ENCODE results near the gene KRT84. TPM values are rescaled to one million over a fixed set of nuclear protein-coding genes. Genes with fewer than 3 reads are reported as not detected.

Gene KRT84
- total RNA-seq, 1 experiment from 2014 or later: not detected

DNA sequence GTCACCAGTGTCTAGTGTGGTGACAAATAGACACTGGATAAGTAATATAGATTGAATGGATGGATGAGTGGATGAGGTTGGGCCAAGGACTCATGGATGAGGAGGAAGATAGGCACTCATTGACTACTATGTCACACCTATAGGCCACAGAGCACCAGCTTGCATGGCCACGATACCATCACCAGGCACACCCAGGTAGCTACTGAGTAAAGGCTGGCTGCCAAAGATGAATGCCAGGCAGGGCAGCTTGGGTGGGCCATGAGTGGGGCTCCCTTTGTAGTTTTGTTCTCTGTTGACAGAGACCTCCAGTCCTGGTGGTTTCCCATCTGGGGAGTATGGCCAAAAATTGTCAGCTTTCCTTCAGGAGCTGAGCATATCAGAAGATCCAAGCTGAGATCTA is 53.1 kb downstream of the KRT84 start:
- DNase-seq (ENCODE audit: low spot score) (no peak), ATAC-seq (no peak)
- Mint-ChIP-seq H3K27me3 (ENCODE audit: low read depth) (no peaks in the 10 kb centered on the region; the same call in 1 of the 2 replicates), H3K27ac (no peak overlapping the region), H3K9me3 (no peaks in the 10 kb centered on the region; the same call in 1 of the 2 replicates), H3K36me3 (no peaks in the 10 kb centered on the region), H3K4me1 (peaks cover 7% of the 10 kb centered on the region), H3K4me3 (no peak overlapping the region)
- ChIA-PET CTCF (interaction anchor here (0.5 to 0.7 kb wide), 2 partner anchors 63 to 472 kb away, joined by 3 read pairs; no protein-coding TSS in a partner anchor), POLR2A (no interaction called here)
- TF ChIP-seq, protein P1, sequence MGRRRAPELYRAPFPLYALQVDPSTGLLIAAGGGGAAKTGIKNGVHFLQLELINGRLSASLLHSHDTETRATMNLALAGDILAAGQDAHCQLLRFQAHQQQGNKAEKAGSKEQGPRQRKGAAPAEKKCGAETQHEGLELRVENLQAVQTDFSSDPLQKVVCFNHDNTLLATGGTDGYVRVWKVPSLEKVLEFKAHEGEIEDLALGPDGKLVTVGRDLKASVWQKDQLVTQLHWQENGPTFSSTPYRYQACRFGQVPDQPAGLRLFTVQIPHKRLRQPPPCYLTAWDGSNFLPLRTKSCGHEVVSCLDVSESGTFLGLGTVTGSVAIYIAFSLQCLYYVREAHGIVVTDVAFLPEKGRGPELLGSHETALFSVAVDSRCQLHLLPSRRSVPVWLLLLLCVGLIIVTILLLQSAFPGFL (CRISPR knock-in tag; IDR thresholded peaks at IDR 0.05; ENCODE audit: borderline replicate concordance): no peak
- TF ChIP-seq, protein P2, sequence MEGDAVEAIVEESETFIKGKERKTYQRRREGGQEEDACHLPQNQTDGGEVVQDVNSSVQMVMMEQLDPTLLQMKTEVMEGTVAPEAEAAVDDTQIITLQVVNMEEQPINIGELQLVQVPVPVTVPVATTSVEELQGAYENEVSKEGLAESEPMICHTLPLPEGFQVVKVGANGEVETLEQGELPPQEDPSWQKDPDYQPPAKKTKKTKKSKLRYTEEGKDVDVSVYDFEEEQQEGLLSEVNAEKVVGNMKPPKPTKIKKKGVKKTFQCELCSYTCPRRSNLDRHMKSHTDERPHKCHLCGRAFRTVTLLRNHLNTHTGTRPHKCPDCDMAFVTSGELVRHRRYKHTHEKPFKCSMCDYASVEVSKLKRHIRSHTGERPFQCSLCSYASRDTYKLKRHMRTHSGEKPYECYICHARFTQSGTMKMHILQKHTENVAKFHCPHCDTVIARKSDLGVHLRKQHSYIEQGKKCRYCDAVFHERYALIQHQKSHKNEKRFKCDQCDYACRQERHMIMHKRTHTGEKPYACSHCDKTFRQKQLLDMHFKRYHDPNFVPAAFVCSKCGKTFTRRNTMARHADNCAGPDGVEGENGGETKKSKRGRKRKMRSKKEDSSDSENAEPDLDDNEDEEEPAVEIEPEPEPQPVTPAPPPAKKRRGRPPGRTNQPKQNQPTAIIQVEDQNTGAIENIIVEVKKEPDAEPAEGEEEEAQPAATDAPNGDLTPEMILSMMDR (IDR thresholded peaks at IDR 0.05): no peak

DNA sequence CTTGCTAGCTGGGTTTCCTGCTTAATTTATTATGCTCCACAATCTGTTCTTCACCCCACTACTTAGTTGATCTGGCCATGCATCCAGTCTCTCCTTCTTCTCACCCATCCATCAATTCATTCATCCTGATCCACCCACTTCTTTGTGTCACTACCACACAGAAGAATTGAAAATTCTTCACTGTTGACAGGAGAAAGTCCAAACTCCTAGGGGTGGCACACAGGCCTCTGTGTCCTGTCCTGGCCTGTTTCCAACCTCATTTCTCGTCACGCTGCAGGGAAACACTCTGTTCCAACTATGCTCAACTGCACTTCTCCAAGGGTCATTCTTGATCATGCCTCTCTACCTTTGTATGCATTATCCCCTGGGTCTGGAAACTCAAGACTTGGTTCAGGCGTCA is 53.6 kb downstream of the KRT84 start:
- Mint-ChIP-seq H3K9me3 (no peaks in the 10 kb centered on the region; the same call in 1 of the 2 replicates), H3K4me3 (no peak overlapping the region), H3K4me1 (peaks cover 11% of the 10 kb centered on the region), H3K27ac (no peak overlapping the region), H3K27me3 (ENCODE audit: low read depth) (no peaks in the 10 kb centered on the region; the same call in 1 of the 2 replicates), H3K36me3 (no peaks in the 10 kb centered on the region)
- DNase-seq (ENCODE audit: low spot score) (no peak), ATAC-seq (no peak)
- POLR2A ChIA-PET: no interaction called here
- CTCF ChIA-PET: interaction anchor here (0.8 to 1.6 kb wide), 4 partner anchors 12 to 119 kb away, joined by 3 to 6 read pairs (median 4); no protein-coding TSS in a partner anchor
- TF ChIP-seq, protein P3, sequence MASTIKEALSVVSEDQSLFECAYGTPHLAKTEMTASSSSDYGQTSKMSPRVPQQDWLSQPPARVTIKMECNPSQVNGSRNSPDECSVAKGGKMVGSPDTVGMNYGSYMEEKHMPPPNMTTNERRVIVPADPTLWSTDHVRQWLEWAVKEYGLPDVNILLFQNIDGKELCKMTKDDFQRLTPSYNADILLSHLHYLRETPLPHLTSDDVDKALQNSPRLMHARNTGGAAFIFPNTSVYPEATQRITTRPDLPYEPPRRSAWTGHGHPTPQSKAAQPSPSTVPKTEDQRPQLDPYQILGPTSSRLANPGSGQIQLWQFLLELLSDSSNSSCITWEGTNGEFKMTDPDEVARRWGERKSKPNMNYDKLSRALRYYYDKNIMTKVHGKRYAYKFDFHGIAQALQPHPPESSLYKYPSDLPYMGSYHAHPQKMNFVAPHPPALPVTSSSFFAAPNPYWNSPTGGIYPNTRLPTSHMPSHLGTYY (CRISPR knock-in tag; IDR thresholded peaks at IDR 0.05): no peak
- TF ChIP-seq PRRX2 (CRISPR knock-in tag; IDR thresholded peaks at IDR 0.05): no peak

DNA sequence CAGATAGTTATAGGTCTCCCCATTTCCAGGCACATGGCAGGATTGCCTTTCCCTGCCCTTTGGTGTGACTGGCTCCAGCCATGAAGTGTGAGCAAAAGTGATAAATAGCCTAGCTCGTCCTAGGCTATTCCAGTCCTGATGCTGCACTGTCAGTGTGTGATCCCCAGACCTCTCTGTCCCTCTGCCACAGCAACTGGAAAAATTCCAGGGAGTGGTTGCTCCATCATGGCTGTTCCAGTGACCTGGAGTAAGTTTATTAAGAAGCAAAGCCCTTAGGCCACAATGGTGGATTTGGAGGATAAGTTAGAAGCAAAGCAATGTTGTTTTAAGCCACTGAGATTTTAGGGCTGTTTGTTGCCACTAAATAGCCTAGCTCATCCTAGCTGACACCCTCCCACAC is 54.4 kb downstream of the KRT84 start:
- POLR2A ChIA-PET: no interaction called here
- Mint-ChIP-seq H3K9me3 (no peaks in the 10 kb centered on the region), H3K36me3 (no peaks in the 10 kb centered on the region), H3K4me3 (no peak overlapping the region), H3K4me1 (peaks cover 11% of the 10 kb centered on the region), H3K27ac (no peak overlapping the region), H3K27me3 (ENCODE audit: low read depth) (no peaks in the 10 kb centered on the region; the same call in 1 of the 2 replicates)
- ATAC-seq (no peak), DNase-seq (ENCODE audit: low spot score) (no peak)
- CTCF ChIA-PET: interaction anchor here (1.0 to 1.6 kb wide), 5 partner anchors 12 to 175 kb away, joined by 3 to 6 read pairs (median 3); no protein-coding TSS in a partner anchor
- no peak for TF ChIP-seq ZNF423 (CRISPR knock-in tag; IDR thresholded peaks at IDR 0.05)
- TF ChIP-seq KAT7 (CRISPR knock-in tag; IDR thresholded peaks at IDR 0.05; ENCODE audit: borderline replicate concordance): no peak
- no peak for TF ChIP-seq NFYB (CRISPR knock-in tag; conservative IDR thresholded peaks at IDR 0.05; ENCODE audit: low read depth)
- no peak for TF ChIP-seq GABPB1 (CRISPR knock-in tag; IDR thresholded peaks at IDR 0.05)
- no peak for TF ChIP-seq TEAD1 (CRISPR knock-in tag; IDR thresholded peaks at IDR 0.05)
- TF ChIP-seq NR2C2 (CRISPR knock-in tag; IDR thresholded peaks at IDR 0.05): no peak
- TF ChIP-seq, protein P4, sequence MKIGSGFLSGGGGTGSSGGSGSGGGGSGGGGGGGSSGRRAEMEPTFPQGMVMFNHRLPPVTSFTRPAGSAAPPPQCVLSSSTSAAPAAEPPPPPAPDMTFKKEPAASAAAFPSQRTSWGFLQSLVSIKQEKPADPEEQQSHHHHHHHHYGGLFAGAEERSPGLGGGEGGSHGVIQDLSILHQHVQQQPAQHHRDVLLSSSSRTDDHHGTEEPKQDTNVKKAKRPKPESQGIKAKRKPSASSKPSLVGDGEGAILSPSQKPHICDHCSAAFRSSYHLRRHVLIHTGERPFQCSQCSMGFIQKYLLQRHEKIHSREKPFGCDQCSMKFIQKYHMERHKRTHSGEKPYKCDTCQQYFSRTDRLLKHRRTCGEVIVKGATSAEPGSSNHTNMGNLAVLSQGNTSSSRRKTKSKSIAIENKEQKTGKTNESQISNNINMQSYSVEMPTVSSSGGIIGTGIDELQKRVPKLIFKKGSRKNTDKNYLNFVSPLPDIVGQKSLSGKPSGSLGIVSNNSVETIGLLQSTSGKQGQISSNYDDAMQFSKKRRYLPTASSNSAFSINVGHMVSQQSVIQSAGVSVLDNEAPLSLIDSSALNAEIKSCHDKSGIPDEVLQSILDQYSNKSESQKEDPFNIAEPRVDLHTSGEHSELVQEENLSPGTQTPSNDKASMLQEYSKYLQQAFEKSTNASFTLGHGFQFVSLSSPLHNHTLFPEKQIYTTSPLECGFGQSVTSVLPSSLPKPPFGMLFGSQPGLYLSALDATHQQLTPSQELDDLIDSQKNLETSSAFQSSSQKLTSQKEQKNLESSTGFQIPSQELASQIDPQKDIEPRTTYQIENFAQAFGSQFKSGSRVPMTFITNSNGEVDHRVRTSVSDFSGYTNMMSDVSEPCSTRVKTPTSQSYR (CRISPR knock-in tag; IDR thresholded peaks at IDR 0.05): no peak
- TF ChIP-seq, protein P5, sequence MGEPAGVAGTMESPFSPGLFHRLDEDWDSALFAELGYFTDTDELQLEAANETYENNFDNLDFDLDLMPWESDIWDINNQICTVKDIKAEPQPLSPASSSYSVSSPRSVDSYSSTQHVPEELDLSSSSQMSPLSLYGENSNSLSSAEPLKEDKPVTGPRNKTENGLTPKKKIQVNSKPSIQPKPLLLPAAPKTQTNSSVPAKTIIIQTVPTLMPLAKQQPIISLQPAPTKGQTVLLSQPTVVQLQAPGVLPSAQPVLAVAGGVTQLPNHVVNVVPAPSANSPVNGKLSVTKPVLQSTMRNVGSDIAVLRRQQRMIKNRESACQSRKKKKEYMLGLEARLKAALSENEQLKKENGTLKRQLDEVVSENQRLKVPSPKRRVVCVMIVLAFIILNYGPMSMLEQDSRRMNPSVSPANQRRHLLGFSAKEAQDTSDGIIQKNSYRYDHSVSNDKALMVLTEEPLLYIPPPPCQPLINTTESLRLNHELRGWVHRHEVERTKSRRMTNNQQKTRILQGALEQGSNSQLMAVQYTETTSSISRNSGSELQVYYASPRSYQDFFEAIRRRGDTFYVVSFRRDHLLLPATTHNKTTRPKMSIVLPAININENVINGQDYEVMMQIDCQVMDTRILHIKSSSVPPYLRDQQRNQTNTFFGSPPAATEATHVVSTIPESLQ (CRISPR knock-in tag; IDR thresholded peaks at IDR 0.05): no peak
- TF ChIP-seq ZNF121 (CRISPR knock-in tag; IDR thresholded peaks at IDR 0.05): no peak
- TF ChIP-seq CREB1 (CRISPR knock-in tag; IDR thresholded peaks at IDR 0.05): no peak

Measured in WTC11 (cell line).